H1 (cell line): ENCODE data around the gene DIP2C. TPM values are rescaled to one million over a fixed set of nuclear protein-coding genes. Genes with fewer than 3 reads are reported as not detected.

ENCODE experiments used
- CTCF ChIA-PET: fragments of 300-600 bp; sonication (Branson Sonifier 250); formaldehyde crosslinking; loops from one replicate; lab custom pipeline; 2021; ENCODE audit not compliant: partially characterized antibody; lab: Charles Lee
- POLR2A ChIA-PET: fragments of 300-600 bp; sonication (Branson Sonifier 250); formaldehyde crosslinking; loops from one replicate; lab custom pipeline; 2021; ENCODE audit warnings: inconsistent platforms; ENCODE audit not compliant: partially characterized antibody; lab: Charles Lee
- DNase-seq, 2 experiments: peaks; one replicate each; pipeline versions ENCODE4 v3.0.0 to v3.0.0-alpha.2; 2010 to 2022; ENCODE audit warnings: low spot score in 2 of 2, low read depth in 1 of 2, mixed read lengths in 1 of 2
- FAIRE-seq: peaks from 2 replicates; lab custom pipeline; 2011; peaks lifted over from hg19 to GRCh38; lab: Jason Lieb, UNC
- H2AFZ ChIP-seq: 2 replicates; pipeline ENCODE4 v1.8.1; 2012; ENCODE audit warnings: low read length, inconsistent platforms
- H2AK5ac ChIP-seq: 2 replicates; pipeline ENCODE4 v1.6.1; 2013; ENCODE audit warnings: low read depth, low read length
- H2BK120ac ChIP-seq: replicated peaks from 2 replicates; pipeline ENCODE3; 2013; ENCODE audit warnings: low read depth, low read length, inconsistent platforms
- H2BK12ac ChIP-seq: 2 replicates; pipeline ENCODE4 v1.6.1; 2013; ENCODE audit warnings: low read depth, low read length
- H2BK15ac ChIP-seq: 2 replicates; pipeline ENCODE4 v1.6.1; 2013; ENCODE audit warnings: low read length
- H2BK20ac ChIP-seq: 2 replicates; pipeline ENCODE4 v1.6.1; 2013; ENCODE audit warnings: low read length
- H2BK5ac ChIP-seq: 2 replicates; pipeline ENCODE4 v1.6.1; 2013; ENCODE audit warnings: low read depth, low read length
- H3K14ac ChIP-seq: 2 replicates; pipeline ENCODE4 v1.6.1; 2013; ENCODE audit warnings: inconsistent platforms; ENCODE audit not compliant: insufficient read length
- H3K18ac ChIP-seq: 2 replicates; pipeline ENCODE4 v1.6.1; 2013; ENCODE audit warnings: low read length; ENCODE audit errors: extremely low read depth
- H3K23ac ChIP-seq: 2 replicates; pipeline ENCODE4 v1.6.1; 2013; ENCODE audit warnings: inconsistent platforms; ENCODE audit not compliant: insufficient read length
- H3K23me2 ChIP-seq: 2 replicates; pipeline ENCODE4 v1.6.1; 2013; ENCODE audit warnings: low read depth, low read length
- H3K27ac ChIP-seq: 2 replicates; pipeline ENCODE4 v1.6.1; 2011; ENCODE audit warnings: low read depth, low read length, inconsistent platforms
- H3K27me3 ChIP-seq, 4 experiments: replicated peaks in 1 of 4; 1 replicate in 1 of 4; 2 replicates in 3 of 4; pipeline versions ENCODE4 v1.6.1 to v1.8.1; 2011 to 2013; ENCODE audit warnings: low read length in 3 of 4, mild to moderate bottlenecking in 3 of 4, inconsistent platforms in 2 of 4, mixed read lengths in 2 of 4, moderate library complexity in 1 of 4; ENCODE audit not compliant: control insufficient read depth in 3 of 4, insufficient read depth in 3 of 4; ENCODE audit errors: extremely low read depth in 1 of 4
- H3K36me3 ChIP-seq, 4 experiments: 2 replicates each; pipeline versions ENCODE4 v1.6.1 to v1.8.1; 2011 to 2013; ENCODE audit warnings: mild to moderate bottlenecking in 4 of 4, low read length in 3 of 4, moderate library complexity in 2 of 4, control low read depth in 1 of 4, inconsistent platforms in 1 of 4; ENCODE audit not compliant: insufficient read depth in 4 of 4, control insufficient read depth in 2 of 4
- H3K4ac ChIP-seq: replicated peaks from 2 replicates; pipeline ENCODE3; 2013; ENCODE audit warnings: low read length, low read depth, mixed read lengths, inconsistent platforms; ENCODE audit not compliant: insufficient read length
- H3K4me1 ChIP-seq, 4 experiments: replicated peaks in 1 of 4; 1 replicate in 1 of 4; 2 replicates in 3 of 4; pipeline versions ENCODE4 v1.6.1 to v1.8.1; 2011 to 2013; ENCODE audit warnings: low read length in 3 of 4, inconsistent platforms in 2 of 4, mixed read lengths in 1 of 4; ENCODE audit not compliant: insufficient read depth in 4 of 4, control insufficient read depth in 3 of 4
- H3K4me2 ChIP-seq, 2 experiments: 2 replicates each; pipeline versions ENCODE4 v1.6.1 to v1.8.1; 2011 to 2013; ENCODE audit warnings: low read depth in 2 of 2, low read length in 2 of 2, control low read depth in 1 of 2, inconsistent platforms in 1 of 2, mild to moderate bottlenecking in 1 of 2; ENCODE audit not compliant: insufficient read depth in 1 of 2
- H3K4me3 ChIP-seq, 4 experiments: fragments of 200-600, 300-600 bp in 1 of 4; sonication (generic), shearing (Covaris generic), sonication (Bioruptor Twin) in 1 of 4; 2 replicates each; pipeline versions ENCODE4 v1.5.1 to v1.8.1; 2011 to 2016; ENCODE audit warnings: low read length in 4 of 4, low read depth in 3 of 4, control low read depth in 2 of 4, inconsistent platforms in 2 of 4, mild to moderate bottlenecking in 2 of 4, mixed read lengths in 1 of 4, moderate library complexity in 1 of 4; ENCODE audit not compliant: insufficient read depth in 2 of 4; ENCODE audit errors: extremely low read depth in 1 of 4
- H3K56ac ChIP-seq: replicated peaks from 2 replicates; pipeline ENCODE3; 2013; ENCODE audit warnings: low read depth, mild to moderate bottlenecking, mixed read lengths, low read length, inconsistent platforms; ENCODE audit not compliant: insufficient read length
- H3K79me1 ChIP-seq: 2 replicates; pipeline ENCODE4 v1.6.1; 2013; ENCODE audit warnings: low read depth, low read length, control low read depth
- H3K79me2 ChIP-seq, 2 experiments: 2 replicates each; pipeline versions ENCODE4 v1.6.1 to v1.8.1; 2012 to 2013; ENCODE audit warnings: low read length in 2 of 2, mild to moderate bottlenecking in 2 of 2, inconsistent platforms in 1 of 2; ENCODE audit not compliant: insufficient read depth in 2 of 2, control insufficient read depth in 1 of 2
- H3K9ac ChIP-seq, 4 experiments: replicated peaks in 1 of 4; 1 replicate in 1 of 4; 2 replicates in 3 of 4; pipeline versions ENCODE4 v1.6.1 to v1.8.1; 2011 to 2013; ENCODE audit warnings: low read depth in 3 of 4, low read length in 3 of 4, control low read depth in 2 of 4, mild to moderate bottlenecking in 2 of 4, moderate library complexity in 2 of 4, inconsistent platforms in 1 of 4; ENCODE audit errors: extremely low read depth in 1 of 4
- H3K9me3 ChIP-seq, 2 experiments: 2 replicates each; pipeline versions ENCODE4 v1.6.1 to v1.8.1; 2012 to 2013; ENCODE audit warnings: mild to moderate bottlenecking in 2 of 2, moderate library complexity in 2 of 2, control low read depth in 1 of 2, inconsistent platforms in 1 of 2, low read depth in 1 of 2, low read length in 1 of 2, mixed read lengths in 1 of 2; ENCODE audit not compliant: insufficient read depth in 2 of 2
- H4K20me1 ChIP-seq, 2 experiments: replicated peaks in 1 of 2; 2 replicates each; pipeline versions ENCODE3 to v1.8.1; 2011 to 2013; ENCODE audit warnings: inconsistent platforms in 2 of 2, low read length in 2 of 2, mild to moderate bottlenecking in 1 of 2; ENCODE audit not compliant: insufficient read depth in 2 of 2, control insufficient read depth in 1 of 2
- H4K5ac ChIP-seq: 2 replicates; pipeline ENCODE4 v1.6.1; 2013; ENCODE audit warnings: low read length, low read depth, mixed read lengths, inconsistent platforms; ENCODE audit not compliant: insufficient read length
- H4K8ac ChIP-seq: 2 replicates; pipeline ENCODE4 v1.8.0; 2013; ENCODE audit warnings: mild to moderate bottlenecking, moderate library complexity, low read length, inconsistent platforms; ENCODE audit not compliant: insufficient read depth; ENCODE audit errors: extremely low read depth
- H4K91ac ChIP-seq: replicated peaks from 2 replicates; pipeline ENCODE3; 2013; ENCODE audit warnings: low read length, mixed read lengths, inconsistent platforms; ENCODE audit not compliant: insufficient read length
- RNF2 ChIP-seq: fragments of 200-900, 300-1000 bp; sonication (generic); IDR thresholded peaks from 2 replicates; pipeline ENCODE4 v1.7.1; 2016; ENCODE audit warnings: borderline replicate concordance, low read depth, mild to moderate bottlenecking, antibody characterized with exemption, low read length; ENCODE audit not compliant: poor library complexity, severe bottlenecking; ENCODE audit errors: missing control alignments
- WGBS, 2 experiments: shearing (Covaris generic) in 1 of 2; methylation state at CpG; one replicate each; pipeline versions ENCODE4 v1.1.6 to v1.1.7; 2013 to 2015; ENCODE audit warnings: low lambda C conversion rate in 2 of 2, mixed read lengths in 2 of 2, inconsistent platforms in 1 of 2, low coverage in 1 of 2, missing lambda C conversion rate in 1 of 2; ENCODE audit not compliant: insufficient replicate concordance in 2 of 2, insufficient coverage in 1 of 2, insufficient read length in 1 of 2; ENCODE audit errors: extremely low coverage in 1 of 2, missing lambda C conversion rate in 1 of 2; 5-methylcytosine and 5-hydroxymethylcytosine counted together
- polyA plus RNA-seq, 7 experiments: library from polyadenylated mRNA; depleted of rRNA in 3 of 7; stranded (reverse) in 5 of 7; unstranded in 2 of 7; fragments of >200 nt in 5 of 7; fragments of 200-250 nt in 2 of 7; gene quantifications; 1 replicate in 5 of 7; 2 replicates in 1 of 7; 4 replicates in 1 of 7; pipeline versions ENCODE4 v1.2.1 to v1.2.3, GENCODE V29; 2011 to 2013; ENCODE audit warnings: missing spikeins in 2 of 7, mixed read lengths in 2 of 7
- total RNA-seq: library from RNA; stranded (reverse); fragmentation: NEBNext Ultra II Directional; extraction: Animal tissue kit (Norgen Biotek cat#: 25700); gene quantifications from 2 replicates; pipeline ENCODE4 v1.2.1, GENCODE V29; 2021

The DIP2C gene
- total and polyA plus RNA-seq, 2 of the 8 experiments (the other 6 are each of a cell fraction or from before 2014, with no cell fraction given), result 3.8 to 9.3 TPM

- DNase-seq, result no peak
- no peak overlapping the region for H3K4me3 ChIP-seq
- H4K20me1 ChIP-seq, result no peaks in the 10 kb centered on the region
- ChIA-PET CTCF (interaction anchor here (0.9 to 2.1 kb wide), 3 partner anchors 181 to 431 kb away, joined by 3 to 12 read pairs (median 4); no protein-coding TSS in a partner anchor), POLR2A (no interaction called here)
- H3K9ac ChIP-seq, result no peak overlapping the region
- no peak overlapping the region for H3K4ac ChIP-seq
- no peak overlapping the region for H2BK15ac ChIP-seq
- no peaks in the 10 kb centered on the region for H3K4me1 ChIP-seq
- H3K4me2 ChIP-seq, result no peak overlapping the region
- no peaks in the 10 kb centered on the region for H3K9me3 ChIP-seq
- no peak overlapping the region for H3K18ac ChIP-seq
- H3K36me3 ChIP-seq, result peaks cover 0 to 2% (median 0%) of the 10 kb centered on the region in 4 experiments; a peak in 1 of 8 replicates
- H3K23me2 ChIP-seq, result no peaks in the 10 kb centered on the region
- H4K91ac ChIP-seq, result no peak overlapping the region
- H4K5ac ChIP-seq, result no peak overlapping the region
- H2BK20ac ChIP-seq, result no peak overlapping the region
- H2AK5ac ChIP-seq, result no peak overlapping the region
- TF ChIP-seq RNF2, result no peak
- no peaks in the 10 kb centered on the region for H3K27me3 ChIP-seq
- 93% methylated on average over 10 of the region's 10 CpGs; no CpG with 5 or more reads in 1 of the 2 experiments for WGBS, 2 experiments
- no peak for FAIRE-seq
- no peak overlapping the region for H2BK5ac ChIP-seq
- H3K79me2 ChIP-seq, result no peaks in the 10 kb centered on the region
- no peak overlapping the region for H4K8ac ChIP-seq
- no peak overlapping the region for H2BK12ac ChIP-seq
- no peak overlapping the region for H3K56ac ChIP-seq
- no peak overlapping the region for H2BK120ac ChIP-seq
- no peak overlapping the region for H3K14ac ChIP-seq
- H3K27ac ChIP-seq, result no peak overlapping the region
- H2AFZ ChIP-seq, result no peak overlapping the region
- H3K79me1 ChIP-seq, result no peaks in the 10 kb centered on the region
- H3K23ac ChIP-seq, result no peak overlapping the region
Measured at GRCh38 chr10:412109-412508, 277.4 kb downstream of the DIP2C start.
